DOHH2 (cell line): Measurements from ENCODE around the gene ABI3.
"Not testable (repeated sequence)": the region's sequence is repeated elsewhere in the genome, so short reads cannot be mapped to it uniquely, and the experiment has no call there.

Experiments
- H3F3A ChIP-seq: fragments of 200-600 bp; sonication (generic), shearing (Covaris generic); 2 replicates; pipeline ENCODE4 v1.6.0; 2016; ENCODE audit warnings: antibody characterized with exemption, mild to moderate bottlenecking; ENCODE audit not compliant: control insufficient read depth, insufficient read depth
- H3K27ac ChIP-seq: fragments of 200-600 bp; sonication (generic); 2 replicates; pipeline ENCODE4 v1.5.1; 2014; ENCODE audit warnings: low read depth, mild to moderate bottlenecking, low read length, moderate library complexity
- H3K27me3 ChIP-seq: fragments of 200-600 bp; sonication (generic); 2 replicates; pipeline ENCODE4 v1.6.1; 2014; ENCODE audit warnings: mild to moderate bottlenecking, low read length, mixed read lengths; ENCODE audit not compliant: control insufficient read depth
- H3K36me3 ChIP-seq: fragments of 200-600 bp; sonication (generic); 2 replicates; pipeline ENCODE4 v1.6.1; 2014; ENCODE audit warnings: mild to moderate bottlenecking, low read length, moderate library complexity, mixed read lengths; ENCODE audit not compliant: control insufficient read depth
- H3K4me1 ChIP-seq: fragments of 200-600 bp; sonication (generic); 2 replicates; pipeline ENCODE4 v1.6.1; 2014; ENCODE audit warnings: mild to moderate bottlenecking, low read length, mixed read lengths; ENCODE audit not compliant: control insufficient read depth
- H3K4me2 ChIP-seq: fragments of 200-600 bp; sonication (generic); 2 replicates; pipeline ENCODE4 v1.6.0; 2014; ENCODE audit warnings: mild to moderate bottlenecking, low read length, moderate library complexity
- H3K4me3 ChIP-seq: fragments of 200-600 bp; sonication (generic); 2 replicates; pipeline ENCODE4 v1.5.1; 2014; ENCODE audit warnings: mild to moderate bottlenecking, low read length, mixed read lengths
- H3K79me2 ChIP-seq: fragments of 200-600 bp; sonication (generic); 2 replicates; pipeline ENCODE4 v1.6.1; 2014; ENCODE audit warnings: mild to moderate bottlenecking, low read length, mixed read lengths; ENCODE audit not compliant: control insufficient read depth
- H3K9me2 ChIP-seq: fragments of 200-600 bp; sonication (generic); replicated peaks from 2 replicates; pipeline ENCODE4 v1.6.1; 2014; ENCODE audit warnings: mild to moderate bottlenecking, low read length, mixed read lengths; ENCODE audit not compliant: control insufficient read depth
- H3K9me3 ChIP-seq: fragments of 200-600 bp; sonication (generic); 2 replicates; pipeline ENCODE4 v1.6.1; 2014; ENCODE audit warnings: antibody characterized with exemption, low read length, mixed read lengths; ENCODE audit not compliant: control insufficient read depth, insufficient read depth
- H4K20me1 ChIP-seq: fragments of 200-600 bp; sonication (generic); 2 replicates; pipeline ENCODE4 v1.6.0; 2014; ENCODE audit warnings: low read depth, mild to moderate bottlenecking, antibody characterized with exemption, low read length, moderate library complexity; ENCODE audit not compliant: control insufficient read depth, insufficient read depth
- EZH2phosphoT487 ChIP-seq: fragments of 200-600 bp; sonication (generic); IDR thresholded peaks from 2 replicates; pipeline ENCODE4 v1.6.1; 2017; ENCODE audit warnings: borderline replicate concordance, mild to moderate bottlenecking, antibody characterized with exemption, low read length, moderate library complexity, mixed read lengths
- TF ChIP-seq, protein P1 (sequence below): fragments of 200-600 bp; sonication (generic); IDR thresholded peaks from one replicate; pipeline ENCODE4 v1.5.1; 2014; ENCODE audit warnings: antibody characterized with exemption, mild to moderate bottlenecking, low read depth, low read length; ENCODE audit not compliant: poor library complexity, severe bottlenecking

Gene ABI3

DNA sequence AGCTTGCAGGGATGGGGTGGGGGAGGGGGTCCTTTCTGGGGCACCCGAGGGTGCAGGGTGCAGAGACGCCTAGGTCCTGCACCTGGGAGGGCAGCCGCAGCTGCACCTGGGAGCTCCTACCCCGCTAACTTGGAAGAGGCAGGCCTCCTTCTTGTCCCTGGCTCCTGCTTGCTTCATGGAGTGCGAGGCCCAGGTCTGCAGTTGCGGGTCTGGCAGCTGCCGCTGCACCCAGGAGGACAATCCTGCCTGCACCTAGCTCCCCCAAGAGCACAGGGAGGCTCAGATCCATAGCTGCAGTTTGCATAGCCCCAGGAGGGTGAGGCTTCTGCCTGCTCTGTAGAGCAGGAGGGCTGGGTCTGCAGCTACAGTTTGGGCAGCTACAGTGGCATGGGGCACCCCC lies 26.7 kb upstream of the ABI3 start:
- Histone ChIP-seq H3K27me3 (no peaks in the 10 kb centered on the region), H3K36me3 (no peaks in the 10 kb centered on the region), H3K9me3 (peaks cover 27% of the 10 kb centered on the region), H3K4me3 (no peak overlapping the region), H3K4me2 (no peak overlapping the region), H3K27ac (no peak overlapping the region), H3F3A (no peaks in the 10 kb centered on the region), H3K4me1 (no peaks in the 10 kb centered on the region), H4K20me1 (no peaks in the 10 kb centered on the region), H3K79me2 (no peaks in the 10 kb centered on the region), H3K9me2 (no peaks in the 10 kb centered on the region)
- no peak for TF ChIP-seq EZH2phosphoT487
- TF ChIP-seq, protein P1, sequence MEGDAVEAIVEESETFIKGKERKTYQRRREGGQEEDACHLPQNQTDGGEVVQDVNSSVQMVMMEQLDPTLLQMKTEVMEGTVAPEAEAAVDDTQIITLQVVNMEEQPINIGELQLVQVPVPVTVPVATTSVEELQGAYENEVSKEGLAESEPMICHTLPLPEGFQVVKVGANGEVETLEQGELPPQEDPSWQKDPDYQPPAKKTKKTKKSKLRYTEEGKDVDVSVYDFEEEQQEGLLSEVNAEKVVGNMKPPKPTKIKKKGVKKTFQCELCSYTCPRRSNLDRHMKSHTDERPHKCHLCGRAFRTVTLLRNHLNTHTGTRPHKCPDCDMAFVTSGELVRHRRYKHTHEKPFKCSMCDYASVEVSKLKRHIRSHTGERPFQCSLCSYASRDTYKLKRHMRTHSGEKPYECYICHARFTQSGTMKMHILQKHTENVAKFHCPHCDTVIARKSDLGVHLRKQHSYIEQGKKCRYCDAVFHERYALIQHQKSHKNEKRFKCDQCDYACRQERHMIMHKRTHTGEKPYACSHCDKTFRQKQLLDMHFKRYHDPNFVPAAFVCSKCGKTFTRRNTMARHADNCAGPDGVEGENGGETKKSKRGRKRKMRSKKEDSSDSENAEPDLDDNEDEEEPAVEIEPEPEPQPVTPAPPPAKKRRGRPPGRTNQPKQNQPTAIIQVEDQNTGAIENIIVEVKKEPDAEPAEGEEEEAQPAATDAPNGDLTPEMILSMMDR, result no peak

DNA sequence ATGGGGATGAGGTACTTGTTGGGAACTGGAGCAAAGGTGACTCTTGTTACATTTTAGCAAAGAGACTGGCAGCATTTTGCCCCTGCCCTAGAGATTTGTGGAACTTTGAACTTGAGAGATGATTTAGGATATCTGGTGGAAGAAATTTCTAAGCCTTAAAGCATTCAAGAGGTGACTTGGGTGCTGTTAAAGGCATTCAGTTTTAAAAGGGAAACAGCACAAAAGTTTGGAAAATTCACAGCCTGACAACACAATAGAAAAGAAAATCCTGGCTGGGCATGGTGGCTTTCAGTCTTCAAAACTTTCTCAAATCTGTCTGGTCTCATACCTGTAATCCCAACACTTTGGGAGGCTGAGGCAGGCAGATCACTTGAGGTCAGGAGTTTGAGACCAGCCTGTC lies 26.0 kb upstream of the ABI3 start:
- H3K27me3 ChIP-seq, H3K36me3 ChIP-seq, H3K79me2 ChIP-seq, H4K20me1 ChIP-seq, H3K9me2 ChIP-seq, H3K4me1 ChIP-seq, H3K4me2 ChIP-seq, H3K27ac ChIP-seq, H3K4me3 ChIP-seq, H3F3A ChIP-seq: not testable (repeated sequence)
- peaks cover 27% of the 10 kb centered on the region for H3K9me3 ChIP-seq

DNA sequence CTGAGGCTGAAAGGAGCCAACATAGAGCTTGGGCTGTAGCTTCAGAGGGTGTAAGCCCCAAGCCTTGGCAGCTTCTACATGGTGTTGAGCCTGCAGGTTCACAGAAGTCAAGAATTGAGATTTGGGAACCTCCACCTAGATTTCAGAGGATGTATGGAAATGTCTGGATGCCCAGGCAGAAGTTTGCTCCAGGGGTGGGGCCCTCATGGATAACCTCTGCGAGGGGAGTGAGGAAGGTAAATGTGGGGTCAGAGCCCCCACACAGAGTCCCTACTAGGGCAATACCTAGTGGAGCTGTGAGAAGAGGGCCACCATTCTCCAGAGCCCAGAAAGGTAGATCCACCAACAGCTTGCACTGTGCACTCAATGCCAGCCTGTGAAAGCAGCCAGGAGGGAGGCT lies 25.1 kb upstream of the ABI3 start:
- not testable (repeated sequence) for H3K36me3 ChIP-seq
- H3K9me3 ChIP-seq, result peaks cover 27% of the 10 kb centered on the region

DNA sequence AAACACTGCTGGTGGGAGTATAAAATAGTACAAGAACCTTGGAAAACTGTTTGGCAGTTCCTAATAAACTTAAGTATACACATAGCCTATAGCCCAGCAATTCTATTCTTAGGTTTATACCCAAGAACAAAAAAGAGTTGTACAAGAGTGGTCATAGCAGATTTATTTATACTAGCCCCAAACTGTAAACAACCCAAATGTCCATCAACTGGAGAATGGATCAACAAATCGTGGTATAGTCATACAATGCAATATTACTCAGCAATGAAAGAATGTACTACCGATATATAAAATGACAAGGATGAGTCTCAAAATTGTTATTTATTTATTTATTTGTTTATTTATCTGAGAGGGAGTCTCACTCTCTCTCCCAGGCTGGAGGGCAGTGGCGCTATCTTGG lies 23.2 kb upstream of the ABI3 start:
- H3K9me2 ChIP-seq, result no peaks in the 10 kb centered on the region
- H3K27me3 ChIP-seq, result no peaks in the 10 kb centered on the region
- H3K79me2 ChIP-seq, result no peaks in the 10 kb centered on the region
- H3K9me3 ChIP-seq, result peaks cover 27% of the 10 kb centered on the region
- H3K4me2 ChIP-seq, result no peak overlapping the region
- H3K4me3 ChIP-seq, result no peak overlapping the region
- TF ChIP-seq, protein P1, result no peak
- no peak for TF ChIP-seq EZH2phosphoT487
- H3K36me3 ChIP-seq, result no peaks in the 10 kb centered on the region
- H3K27ac ChIP-seq, result no peak overlapping the region
- no peaks in the 10 kb centered on the region for H4K20me1 ChIP-seq
- peaks cover 13% of the 10 kb centered on the region for H3K4me1 ChIP-seq
- H3F3A ChIP-seq, result peaks cover 4% of the 10 kb centered on the region; the same call in 1 of the 2 replicates

More for the DNA sequence above, 25.1 kb upstream of the ABI3 start:
- H4K20me1 ChIP-seq, H3K27ac ChIP-seq, H3K9me2 ChIP-seq, H3K79me2 ChIP-seq, H3K4me3 ChIP-seq, H3K4me2 ChIP-seq, H3K4me1 ChIP-seq, H3K27me3 ChIP-seq, H3F3A ChIP-seq: not testable (repeated sequence)
